GM12878 (cell line): ENCODE data around the gene SLC22A3. TPM values are rescaled to one million over a fixed set of nuclear protein-coding genes. Genes with fewer than 3 reads are reported as not detected.

Experiments
- ATAC-seq: fragments of 200-7000 bp; cut with Tn5 transposase; 3 replicates; pipeline ENCODE4 v1.9.1; 2020; ENCODE audit warnings: mild to moderate bottlenecking, moderate library complexity
- BruUV-seq: library from RNA; stranded (reverse); fragments of 400-500 nt; replicated peaks from 2 replicates; lab custom pipeline; 2021; lab: Mats Ljungman, UMichigan
- CTCF ChIA-PET: fragments of 300-600 bp; sonication (Branson Sonifier 250); formaldehyde crosslinking; extraction: SDS; loops from one replicate; lab custom pipeline; 2021; ENCODE audit warnings: inconsistent platforms; lab: Yijun Ruan, JAX
- POLR2A ChIA-PET: fragments of 350-600 bp; formaldehyde crosslinking; extraction: SDS; loops from one replicate; lab custom pipeline; 2021; ENCODE audit warnings: inconsistent platforms; lab: Charles Lee
- RAD21 ChIA-PET: fragments of 300-600 bp; sonication (Branson Sonifier 250); formaldehyde crosslinking; loops from one replicate; lab custom pipeline; 2023; ENCODE audit warnings: antibody characterized with exemption; ENCODE audit not compliant: unreplicated experiment; lab: Charles Lee
- SMC1A ChIA-PET: fragments of 300-600 bp; sonication (Branson Sonifier 250); formaldehyde crosslinking; loops from one replicate; lab custom pipeline; 2023; ENCODE audit not compliant: unreplicated experiment, uncharacterized antibody; lab: Charles Lee
- DNase-seq: peaks from one replicate; pipeline ENCODE4 v3.0.0-alpha.2; 2011; ENCODE audit warnings: low read depth, low spot score
- FAIRE-seq: peaks from 3 replicates; lab custom pipeline; 2011; peaks lifted over from hg19 to GRCh38; lab: Jason Lieb, UNC
- H2AFZ ChIP-seq: 2 replicates; pipeline ENCODE4 v1.6.0; 2011; ENCODE audit warnings: low read depth, low read length, control low read depth; ENCODE audit not compliant: control insufficient read depth
- H3K27ac ChIP-seq: 2 replicates; pipeline ENCODE4 v1.5.1; 2011; ENCODE audit warnings: control low read depth; ENCODE audit not compliant: control insufficient read depth, insufficient read depth
- H3K27me3 ChIP-seq, 2 experiments: replicated peaks in 1 of 2; 2 replicates each; pipeline versions ENCODE4 v1.6.0 to v1.6.1; 2011; ENCODE audit warnings: low read length in 1 of 2; ENCODE audit not compliant: control insufficient read depth in 2 of 2, insufficient read depth in 2 of 2
- H3K36me3 ChIP-seq, 2 experiments: 2 replicates each; pipeline ENCODE4 v1.5.1; 2011; ENCODE audit warnings: low read length in 1 of 2; ENCODE audit not compliant: control insufficient read depth in 2 of 2, insufficient read depth in 2 of 2
- H3K4me1 ChIP-seq: 2 replicates; pipeline ENCODE4 v1.6.1; 2011; ENCODE audit warnings: mild to moderate bottlenecking, low read length, moderate library complexity, mixed read lengths; ENCODE audit not compliant: control insufficient read depth, insufficient read depth
- H3K4me2 ChIP-seq: 2 replicates; pipeline ENCODE4 v1.6.0; 2011; ENCODE audit warnings: control low read depth; ENCODE audit not compliant: control insufficient read depth, insufficient read depth
- H3K4me3 ChIP-seq: fragments of 200-600 bp; sonication (generic); 2 replicates; pipeline ENCODE4 v1.5.1; 2016
- H3K79me2 ChIP-seq: 2 replicates; pipeline ENCODE4 v1.6.0; 2011; ENCODE audit warnings: low read length; ENCODE audit not compliant: control insufficient read depth, insufficient read depth
- H3K9ac ChIP-seq: 2 replicates; pipeline ENCODE4 v1.8.0; 2011; ENCODE audit warnings: low read length, control low read depth, mixed read lengths; ENCODE audit not compliant: control insufficient read depth, insufficient read depth
- H3K9me3 ChIP-seq: replicated peaks from 3 replicates; pipeline ENCODE4 v1.5.1; 2011; ENCODE audit warnings: mild to moderate bottlenecking, low read length; ENCODE audit not compliant: control insufficient read depth, insufficient read depth
- H4K20me1 ChIP-seq: 2 replicates; pipeline ENCODE4 v1.6.0; 2011; ENCODE audit not compliant: control insufficient read depth, insufficient read depth
- ATF7 ChIP-seq: fragments of 450-650 bp; IDR thresholded peaks from 2 replicates; pipeline ENCODE4 v1.6.1; 2016; ENCODE audit warnings: low read depth, mild to moderate bottlenecking
- GATAD2B ChIP-seq: fragments of 450-650 bp; conservative IDR thresholded peaks from 2 replicates; pipeline ENCODE4 v1.6.1; 2017; ENCODE audit warnings: low read depth, mild to moderate bottlenecking, moderate library complexity
- HDGF ChIP-seq: fragments of 450-650 bp; IDR thresholded peaks from 2 replicates; pipeline ENCODE4 v1.6.1; 2016; ENCODE audit warnings: antibody characterized with exemption
- JUNB ChIP-seq: IDR thresholded peaks from 2 replicates; pipeline ENCODE4 v1.6.1; 2016; ENCODE audit warnings: antibody characterized with exemption, mild to moderate bottlenecking
- MEF2B ChIP-seq: fragments of 450-650 bp; IDR thresholded peaks from 2 replicates; pipeline ENCODE4 v1.6.1; 2018; ENCODE audit warnings: mild to moderate bottlenecking, moderate library complexity; ENCODE audit not compliant: partially characterized antibody, poor library complexity, severe bottlenecking
- PBX3 ChIP-seq: IDR thresholded peaks from 2 replicates; pipeline ENCODE4 v1.6.1; 2011; ENCODE audit warnings: mild to moderate bottlenecking, low read depth, low read length, moderate library complexity; ENCODE audit not compliant: insufficient replicate concordance
- RELA ChIP-seq: fragments of 450-650 bp; IDR thresholded peaks from 2 replicates; pipeline ENCODE4 v1.8.0; 2014; ENCODE audit warnings: borderline replicate concordance; ENCODE audit not compliant: partially characterized antibody
- REST ChIP-seq: IDR thresholded peaks from 2 replicates; pipeline ENCODE4 v1.6.1; 2012; ENCODE audit warnings: mild to moderate bottlenecking, low read depth, low read length
- SIN3A ChIP-seq: IDR thresholded peaks from 2 replicates; pipeline ENCODE4 v1.6.1; 2012; ENCODE audit warnings: low read depth, low read length, improper control_type of control experiment
- ZNF207 ChIP-seq: fragments of 450-650 bp; IDR thresholded peaks from 2 replicates; pipeline ENCODE4 v1.6.1; 2014; ENCODE audit warnings: antibody characterized with exemption, mild to moderate bottlenecking, borderline replicate concordance
- WGBS: methylation state at CpG from one replicate; pipeline ENCODE4 v1.1.6; 2016; ENCODE audit warnings: low lambda C conversion rate; ENCODE audit not compliant: insufficient replicate concordance, insufficient coverage; ENCODE audit errors: missing lambda C conversion rate; 5-methylcytosine and 5-hydroxymethylcytosine counted together
- in situ Hi-C: fragments of 300-500 bp; cut with MboI; formaldehyde crosslinking; loops from 9 replicates; pipeline ENCODE4 v1.14.3; 2018; ENCODE audit warnings: mixed read lengths
- intact Hi-C: fragments of 100-400 bp; cut with micrococcal nuclease; formaldehyde crosslinking; loops from one replicate; pipeline ENCODE4 v1.14.2; 2022; ENCODE audit not compliant: unreplicated experiment
- polyA plus RNA-seq, 11 experiments: library from polyadenylated mRNA; depleted of rRNA in 4 of 11; unstranded in 6 of 11; stranded (reverse) in 5 of 11; fragments of >200 nt; fragmentation: Nextera tagmentation in 4 of 11; fragmentation: Illumina TruSeq in 1 of 11; extraction: Ambion mirVana in 4 of 11; extraction: Trizol in 1 of 11; gene quantifications; 1 replicate in 1 of 11; 2 replicates in 10 of 11; pipeline versions ENCODE4 v1.2.1 to v1.2.3, GENCODE V29; 2011 to 2016; ENCODE audit warnings: inconsistent platforms in 2 of 11, missing spikeins in 2 of 11, low read depth in 1 of 11
- total RNA-seq, 4 experiments: library from RNA; depleted of rRNA in 3 of 4; stranded (reverse); fragments of >200 nt in 3 of 4; fragmentation: Illumina TruSeq in 1 of 4; extraction: Trizol in 1 of 4; gene quantifications; 2 replicates each; pipeline versions ENCODE4 v1.2.1 to v1.2.3, GENCODE V29; 2013 to 2021
- TF ChIP-seq, protein P1 (sequence below): fragments of 450-650 bp; conservative IDR thresholded peaks from 2 replicates; pipeline ENCODE4 v1.6.1; 2017; ENCODE audit warnings: mild to moderate bottlenecking, moderate library complexity
- TF ChIP-seq, protein P2 (sequence below): fragments of 450-650 bp; IDR thresholded peaks from 2 replicates; pipeline ENCODE4 v1.6.1; 2017; ENCODE audit warnings: mild to moderate bottlenecking

The SLC22A3 gene
- total and polyA plus RNA-seq, 10 of the 15 experiments (the other 5 are each of a cell fraction or from before 2014, with no cell fraction given) = 0.07 to 0.15 TPM; not detected in 8

GRCh38 chr6:160336200-160336599, 12.0 kb upstream of the SLC22A3 start:
- ATAC-seq (no peak), FAIRE-seq (no peak), DNase-seq (no peak)
- no peak overlapping the region for H3K4me2 ChIP-seq
- POLR2A ChIA-PET = no interaction called here
- 58% methylated on average over 5 of the region's 5 CpGs for WGBS
- CTCF ChIA-PET = no interaction called here
- peaks cover 0 to 2% of the 10 kb centered on the region in 2 experiments; a peak in 2 of 4 replicates for H3K27me3 ChIP-seq
- no TSS peak for BruUV-seq
- H2AFZ ChIP-seq = no peak overlapping the region
- SMC1A ChIA-PET = interaction anchor here (0.8 kb wide), 1 partner anchor 12 kb away, joined by 3 read pairs; no protein-coding TSS in a partner anchor
- no peaks in the 10 kb centered on the region for H3K4me1 ChIP-seq
- no peaks in the 10 kb centered on the region for H4K20me1 ChIP-seq
- H3K36me3 ChIP-seq = no peaks in the 10 kb centered on the region
- in situ Hi-C loops (no loop called here), intact Hi-C loops (no loop called here)
- H3K79me2 ChIP-seq = no peaks in the 10 kb centered on the region
- H3K4me3 ChIP-seq = no peak overlapping the region
- RAD21 ChIA-PET = no interaction called here
- H3K9ac ChIP-seq = no peak overlapping the region
- H3K9me3 ChIP-seq = no peaks in the 10 kb centered on the region
- H3K27ac ChIP-seq = no peak overlapping the region
- TF ChIP-seq ZNF207 (no peak), ATF7 (no peak), HDGF (no peak), SIN3A (no peak), MEF2B (no peak), RELA (no peak), REST (no peak), GATAD2B (no peak), JUNB (no peak), PBX3 (no peak)
- TF ChIP-seq, protein P1, sequence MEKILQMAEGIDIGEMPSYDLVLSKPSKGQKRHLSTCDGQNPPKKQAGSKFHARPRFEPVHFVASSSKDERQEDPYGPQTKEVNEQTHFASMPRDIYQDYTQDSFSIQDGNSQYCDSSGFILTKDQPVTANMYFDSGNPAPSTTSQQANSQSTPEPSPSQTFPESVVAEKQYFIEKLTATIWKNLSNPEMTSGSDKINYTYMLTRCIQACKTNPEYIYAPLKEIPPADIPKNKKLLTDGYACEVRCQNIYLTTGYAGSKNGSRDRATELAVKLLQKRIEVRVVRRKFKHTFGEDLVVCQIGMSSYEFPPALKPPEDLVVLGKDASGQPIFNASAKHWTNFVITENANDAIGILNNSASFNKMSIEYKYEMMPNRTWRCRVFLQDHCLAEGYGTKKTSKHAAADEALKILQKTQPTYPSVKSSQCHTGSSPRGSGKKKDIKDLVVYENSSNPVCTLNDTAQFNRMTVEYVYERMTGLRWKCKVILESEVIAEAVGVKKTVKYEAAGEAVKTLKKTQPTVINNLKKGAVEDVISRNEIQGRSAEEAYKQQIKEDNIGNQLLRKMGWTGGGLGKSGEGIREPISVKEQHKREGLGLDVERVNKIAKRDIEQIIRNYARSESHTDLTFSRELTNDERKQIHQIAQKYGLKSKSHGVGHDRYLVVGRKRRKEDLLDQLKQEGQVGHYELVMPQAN = no peak
- TF ChIP-seq, protein P2, sequence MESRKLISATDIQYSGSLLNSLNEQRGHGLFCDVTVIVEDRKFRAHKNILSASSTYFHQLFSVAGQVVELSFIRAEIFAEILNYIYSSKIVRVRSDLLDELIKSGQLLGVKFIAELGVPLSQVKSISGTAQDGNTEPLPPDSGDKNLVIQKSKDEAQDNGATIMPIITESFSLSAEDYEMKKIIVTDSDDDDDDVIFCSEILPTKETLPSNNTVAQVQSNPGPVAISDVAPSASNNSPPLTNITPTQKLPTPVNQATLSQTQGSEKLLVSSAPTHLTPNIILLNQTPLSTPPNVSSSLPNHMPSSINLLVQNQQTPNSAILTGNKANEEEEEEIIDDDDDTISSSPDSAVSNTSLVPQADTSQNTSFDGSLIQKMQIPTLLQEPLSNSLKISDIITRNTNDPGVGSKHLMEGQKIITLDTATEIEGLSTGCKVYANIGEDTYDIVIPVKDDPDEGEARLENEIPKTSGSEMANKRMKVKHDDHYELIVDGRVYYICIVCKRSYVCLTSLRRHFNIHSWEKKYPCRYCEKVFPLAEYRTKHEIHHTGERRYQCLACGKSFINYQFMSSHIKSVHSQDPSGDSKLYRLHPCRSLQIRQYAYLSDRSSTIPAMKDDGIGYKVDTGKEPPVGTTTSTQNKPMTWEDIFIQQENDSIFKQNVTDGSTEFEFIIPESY = no peak
